ENCODE measurements around the gene MRPS17. TPM values are rescaled to one million over a fixed set of nuclear protein-coding genes. Genes with fewer than 3 reads are reported as not detected.

The MRPS17 gene
- total RNA-seq, 2 experiments from 2014 or later = 6.7 to 6.9 TPM

DNA sequence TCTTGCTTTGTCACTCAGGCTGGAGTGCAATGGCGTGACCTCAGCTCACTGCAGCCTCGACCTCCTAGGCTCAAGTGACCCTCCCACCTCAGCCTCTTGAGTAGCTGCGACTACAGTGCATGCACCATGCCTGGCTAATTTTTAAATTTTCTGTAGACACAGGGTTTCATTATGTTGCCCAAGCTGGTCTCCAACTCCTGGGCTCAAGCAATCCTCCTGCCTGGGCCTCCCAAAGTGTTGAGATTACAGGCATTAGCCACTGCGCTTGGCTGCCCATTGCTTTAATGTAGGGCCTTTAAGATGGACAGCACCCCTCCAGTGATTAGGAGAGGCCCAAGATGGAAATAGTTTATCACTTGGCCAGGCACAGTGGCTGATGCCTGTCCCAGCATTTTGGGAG is 52.1 kb downstream of the MRPS17 start:
- Histone ChIP-seq H3K36me3 (ENCODE audit: insufficient read depth, low read length) (peaks cover 8% of the 10 kb centered on the region), H3K9me3 (ENCODE audit: control insufficient read depth in 1 of 2, insufficient read depth in 1 of 2, low read length in 2 of 2) (no peaks in the 10 kb centered on the region), H3K4me3 (ENCODE audit: low read length) (no peak overlapping the region), H3K4me1 (ENCODE audit: insufficient read depth, low read length) (no peaks in the 10 kb centered on the region), H3K27ac (ENCODE audit: low read depth in 1 of 2, low read length in 2 of 2) (no peak overlapping the region), H3K27me3 (ENCODE audit: control insufficient read depth in 1 of 2, insufficient read depth in 2 of 2, low read length in 2 of 2) (no peaks in the 10 kb centered on the region)
- H3K27me3 Mint-ChIP-seq = no peaks in the 10 kb centered on the region
- TF ChIP-seq, protein P1, sequence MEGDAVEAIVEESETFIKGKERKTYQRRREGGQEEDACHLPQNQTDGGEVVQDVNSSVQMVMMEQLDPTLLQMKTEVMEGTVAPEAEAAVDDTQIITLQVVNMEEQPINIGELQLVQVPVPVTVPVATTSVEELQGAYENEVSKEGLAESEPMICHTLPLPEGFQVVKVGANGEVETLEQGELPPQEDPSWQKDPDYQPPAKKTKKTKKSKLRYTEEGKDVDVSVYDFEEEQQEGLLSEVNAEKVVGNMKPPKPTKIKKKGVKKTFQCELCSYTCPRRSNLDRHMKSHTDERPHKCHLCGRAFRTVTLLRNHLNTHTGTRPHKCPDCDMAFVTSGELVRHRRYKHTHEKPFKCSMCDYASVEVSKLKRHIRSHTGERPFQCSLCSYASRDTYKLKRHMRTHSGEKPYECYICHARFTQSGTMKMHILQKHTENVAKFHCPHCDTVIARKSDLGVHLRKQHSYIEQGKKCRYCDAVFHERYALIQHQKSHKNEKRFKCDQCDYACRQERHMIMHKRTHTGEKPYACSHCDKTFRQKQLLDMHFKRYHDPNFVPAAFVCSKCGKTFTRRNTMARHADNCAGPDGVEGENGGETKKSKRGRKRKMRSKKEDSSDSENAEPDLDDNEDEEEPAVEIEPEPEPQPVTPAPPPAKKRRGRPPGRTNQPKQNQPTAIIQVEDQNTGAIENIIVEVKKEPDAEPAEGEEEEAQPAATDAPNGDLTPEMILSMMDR (IDR thresholded peaks at IDR 0.05) = no peak
- no peaks in the 10 kb centered on the region for H3K4me1 Mint-ChIP-seq (ENCODE audit: low read depth)
- no peak for ATAC-seq (ENCODE audit: poor library complexity)
- intact Hi-C loops (cut with DNase I, micrococcal nuclease) = loop anchor here (1.0 to 10.0 kb wide), 2 partner anchors 71 to 359 kb away; no protein-coding TSS in a partner anchor
- no peaks in the 10 kb centered on the region for H3K9me3 Mint-ChIP-seq
- no peak for DNase-seq
- no peak overlapping the region for H3K27ac Mint-ChIP-seq
- ChIA-PET CTCF (interaction anchor here (1.1 to 2.3 kb wide), 2 partner anchors 68 to 70 kb away, joined by 3 to 18 read pairs; no protein-coding TSS in a partner anchor), POLR2A (no interaction called here)
- peaks cover 14% of the 10 kb centered on the region for H3K36me3 Mint-ChIP-seq (ENCODE audit: low read depth)
- H3K4me3 Mint-ChIP-seq = no peak overlapping the region

Other genes starting within 250 kb of the MRPS17 start
- gene SEPTIN14, start 89.1 kb upstream of the MRPS17 start, total RNA-seq = not detected
- gene ZNF713, start 64.4 kb upstream of the MRPS17 start, total RNA-seq = 1 to 10 TPM; 1.3 to 1.8 TPM
- gene NIPSNAP2, start 12.7 kb downstream of the MRPS17 start, total RNA-seq = 10 to 100 TPM; 40.7 to 45.9 TPM
- gene PSPH, start 99.6 kb downstream of the MRPS17 start, total RNA-seq = 1 to 10 TPM; 1.2 to 1.9 TPM
- gene CCT6A, start 99.9 kb downstream of the MRPS17 start, total RNA-seq = 10 to 100 TPM; 31.8 to 33.0 TPM
- gene SUMF2, start 112.4 kb downstream of the MRPS17 start, total RNA-seq = 100 to 1,000 TPM in 1 of 2 experiments, 10 to 100 TPM in 1; 95.8 to 102 TPM
- 10 to 100 TPM in 1 of 2 experiments, 1 to 10 TPM in 1; 9.7 to 11.5 TPM for gene PHKG1, start 141.1 kb downstream of the MRPS17 start, total RNA-seq
- 100 to 1,000 TPM; 250 to 252 TPM for gene CHCHD2, start 154.6 kb downstream of the MRPS17 start, total RNA-seq
- gene NUPR2, start 164.5 kb downstream of the MRPS17 start, total RNA-seq = not detected